H1 (cell line): ENCODE measurements around the gene CTSL. TPM values are rescaled to one million over a fixed set of nuclear protein-coding genes. Genes with fewer than 3 reads are reported as not detected.
A peak's percentile ranks its signal among the peaks of the same experiment; 100 is the strongest.

ENCODE experiments used
- CTCF ChIA-PET: fragments of 300-600 bp; sonication (Branson Sonifier 250); formaldehyde crosslinking; loops from one replicate; lab custom pipeline; 2021; ENCODE audit not compliant: partially characterized antibody; lab: Charles Lee
- POLR2A ChIA-PET: fragments of 300-600 bp; sonication (Branson Sonifier 250); formaldehyde crosslinking; loops from one replicate; lab custom pipeline; 2021; ENCODE audit warnings: inconsistent platforms; ENCODE audit not compliant: partially characterized antibody; lab: Charles Lee
- DNase-seq, 2 experiments: peaks; one replicate each; pipeline versions ENCODE4 v3.0.0 to v3.0.0-alpha.2; 2010 to 2022; ENCODE audit warnings: low spot score in 2 of 2, low read depth in 1 of 2, mixed read lengths in 1 of 2
- FAIRE-seq: peaks from 2 replicates; lab custom pipeline; 2011; peaks lifted over from hg19 to GRCh38; lab: Jason Lieb, UNC
- H2AFZ ChIP-seq: 2 replicates; pipeline ENCODE4 v1.8.1; 2012; ENCODE audit warnings: low read length, inconsistent platforms
- H2AK5ac ChIP-seq: 2 replicates; pipeline ENCODE4 v1.6.1; 2013; ENCODE audit warnings: low read depth, low read length
- H2BK120ac ChIP-seq: replicated peaks from 2 replicates; pipeline ENCODE3; 2013; ENCODE audit warnings: low read depth, low read length, inconsistent platforms
- H2BK12ac ChIP-seq: 2 replicates; pipeline ENCODE4 v1.6.1; 2013; ENCODE audit warnings: low read depth, low read length
- H2BK15ac ChIP-seq: 2 replicates; pipeline ENCODE4 v1.6.1; 2013; ENCODE audit warnings: low read length
- H2BK20ac ChIP-seq: 2 replicates; pipeline ENCODE4 v1.6.1; 2013; ENCODE audit warnings: low read length
- H2BK5ac ChIP-seq: 2 replicates; pipeline ENCODE4 v1.6.1; 2013; ENCODE audit warnings: low read depth, low read length
- H3K14ac ChIP-seq: 2 replicates; pipeline ENCODE4 v1.6.1; 2013; ENCODE audit warnings: inconsistent platforms; ENCODE audit not compliant: insufficient read length
- H3K18ac ChIP-seq: 2 replicates; pipeline ENCODE4 v1.6.1; 2013; ENCODE audit warnings: low read length; ENCODE audit errors: extremely low read depth
- H3K23ac ChIP-seq: 2 replicates; pipeline ENCODE4 v1.6.1; 2013; ENCODE audit warnings: inconsistent platforms; ENCODE audit not compliant: insufficient read length
- H3K23me2 ChIP-seq: 2 replicates; pipeline ENCODE4 v1.6.1; 2013; ENCODE audit warnings: low read depth, low read length
- H3K27ac ChIP-seq: 2 replicates; pipeline ENCODE4 v1.6.1; 2011; ENCODE audit warnings: low read depth, low read length, inconsistent platforms
- H3K27me3 ChIP-seq, 4 experiments: replicated peaks in 1 of 4; 1 replicate in 1 of 4; 2 replicates in 3 of 4; pipeline versions ENCODE4 v1.6.1 to v1.8.1; 2011 to 2013; ENCODE audit warnings: low read length in 3 of 4, mild to moderate bottlenecking in 3 of 4, inconsistent platforms in 2 of 4, mixed read lengths in 2 of 4, moderate library complexity in 1 of 4; ENCODE audit not compliant: control insufficient read depth in 3 of 4, insufficient read depth in 3 of 4; ENCODE audit errors: extremely low read depth in 1 of 4
- H3K36me3 ChIP-seq, 4 experiments: 2 replicates each; pipeline versions ENCODE4 v1.6.1 to v1.8.1; 2011 to 2013; ENCODE audit warnings: mild to moderate bottlenecking in 4 of 4, low read length in 3 of 4, moderate library complexity in 2 of 4, control low read depth in 1 of 4, inconsistent platforms in 1 of 4; ENCODE audit not compliant: insufficient read depth in 4 of 4, control insufficient read depth in 2 of 4
- H3K4ac ChIP-seq: replicated peaks from 2 replicates; pipeline ENCODE3; 2013; ENCODE audit warnings: low read length, low read depth, mixed read lengths, inconsistent platforms; ENCODE audit not compliant: insufficient read length
- H3K4me1 ChIP-seq, 4 experiments: replicated peaks in 1 of 4; 1 replicate in 1 of 4; 2 replicates in 3 of 4; pipeline versions ENCODE4 v1.6.1 to v1.8.1; 2011 to 2013; ENCODE audit warnings: low read length in 3 of 4, inconsistent platforms in 2 of 4, mixed read lengths in 1 of 4; ENCODE audit not compliant: insufficient read depth in 4 of 4, control insufficient read depth in 3 of 4
- H3K4me2 ChIP-seq, 2 experiments: 2 replicates each; pipeline versions ENCODE4 v1.6.1 to v1.8.1; 2011 to 2013; ENCODE audit warnings: low read depth in 2 of 2, low read length in 2 of 2, control low read depth in 1 of 2, inconsistent platforms in 1 of 2, mild to moderate bottlenecking in 1 of 2; ENCODE audit not compliant: insufficient read depth in 1 of 2
- H3K4me3 ChIP-seq, 4 experiments: fragments of 200-600, 300-600 bp in 1 of 4; sonication (generic), shearing (Covaris generic), sonication (Bioruptor Twin) in 1 of 4; 2 replicates each; pipeline versions ENCODE4 v1.5.1 to v1.8.1; 2011 to 2016; ENCODE audit warnings: low read length in 4 of 4, low read depth in 3 of 4, control low read depth in 2 of 4, inconsistent platforms in 2 of 4, mild to moderate bottlenecking in 2 of 4, mixed read lengths in 1 of 4, moderate library complexity in 1 of 4; ENCODE audit not compliant: insufficient read depth in 2 of 4; ENCODE audit errors: extremely low read depth in 1 of 4
- H3K56ac ChIP-seq: replicated peaks from 2 replicates; pipeline ENCODE3; 2013; ENCODE audit warnings: low read depth, mild to moderate bottlenecking, mixed read lengths, low read length, inconsistent platforms; ENCODE audit not compliant: insufficient read length
- H3K79me1 ChIP-seq: 2 replicates; pipeline ENCODE4 v1.6.1; 2013; ENCODE audit warnings: low read depth, low read length, control low read depth
- H3K79me2 ChIP-seq, 2 experiments: 2 replicates each; pipeline versions ENCODE4 v1.6.1 to v1.8.1; 2012 to 2013; ENCODE audit warnings: low read length in 2 of 2, mild to moderate bottlenecking in 2 of 2, inconsistent platforms in 1 of 2; ENCODE audit not compliant: insufficient read depth in 2 of 2, control insufficient read depth in 1 of 2
- H3K9ac ChIP-seq, 4 experiments: replicated peaks in 1 of 4; 1 replicate in 1 of 4; 2 replicates in 3 of 4; pipeline versions ENCODE4 v1.6.1 to v1.8.1; 2011 to 2013; ENCODE audit warnings: low read depth in 3 of 4, low read length in 3 of 4, control low read depth in 2 of 4, mild to moderate bottlenecking in 2 of 4, moderate library complexity in 2 of 4, inconsistent platforms in 1 of 4; ENCODE audit errors: extremely low read depth in 1 of 4
- H3K9me3 ChIP-seq, 2 experiments: 2 replicates each; pipeline versions ENCODE4 v1.6.1 to v1.8.1; 2012 to 2013; ENCODE audit warnings: mild to moderate bottlenecking in 2 of 2, moderate library complexity in 2 of 2, control low read depth in 1 of 2, inconsistent platforms in 1 of 2, low read depth in 1 of 2, low read length in 1 of 2, mixed read lengths in 1 of 2; ENCODE audit not compliant: insufficient read depth in 2 of 2
- H4K20me1 ChIP-seq, 2 experiments: replicated peaks in 1 of 2; 2 replicates each; pipeline versions ENCODE3 to v1.8.1; 2011 to 2013; ENCODE audit warnings: inconsistent platforms in 2 of 2, low read length in 2 of 2, mild to moderate bottlenecking in 1 of 2; ENCODE audit not compliant: insufficient read depth in 2 of 2, control insufficient read depth in 1 of 2
- H4K5ac ChIP-seq: 2 replicates; pipeline ENCODE4 v1.6.1; 2013; ENCODE audit warnings: low read length, low read depth, mixed read lengths, inconsistent platforms; ENCODE audit not compliant: insufficient read length
- H4K8ac ChIP-seq: 2 replicates; pipeline ENCODE4 v1.8.0; 2013; ENCODE audit warnings: mild to moderate bottlenecking, moderate library complexity, low read length, inconsistent platforms; ENCODE audit not compliant: insufficient read depth; ENCODE audit errors: extremely low read depth
- H4K91ac ChIP-seq: replicated peaks from 2 replicates; pipeline ENCODE3; 2013; ENCODE audit warnings: low read length, mixed read lengths, inconsistent platforms; ENCODE audit not compliant: insufficient read length
- CREB1 ChIP-seq: IDR thresholded peaks from 2 replicates; pipeline ENCODE4 v1.6.1; 2012; ENCODE audit warnings: inconsistent platforms
- E2F6 ChIP-seq: IDR thresholded peaks from 2 replicates; pipeline ENCODE4 v1.6.1; 2012; ENCODE audit warnings: inconsistent platforms
- EP300 ChIP-seq, 2 experiments: IDR thresholded peaks; 1 replicate in 1 of 2; 2 replicates in 1 of 2; pipeline ENCODE4 v1.6.1; 2011 to 2012; ENCODE audit warnings: low read depth in 2 of 2, low read length in 2 of 2, mild to moderate bottlenecking in 2 of 2, borderline replicate concordance in 1 of 2, inconsistent platforms in 1 of 2, moderate library complexity in 1 of 2
- FOSL1 ChIP-seq: IDR thresholded peaks from 2 replicates; pipeline ENCODE4 v1.6.1; 2011; ENCODE audit warnings: mild to moderate bottlenecking, low read depth, low read length, moderate library complexity; ENCODE audit not compliant: insufficient read depth
- KDM1A ChIP-seq: fragments of 200-600, 300-600 bp; sonication (generic); IDR thresholded peaks from 2 replicates; pipeline ENCODE4 v1.7.1; 2016; ENCODE audit warnings: mild to moderate bottlenecking, low read length, borderline replicate concordance
- KDM5A ChIP-seq: fragments of 200-600 bp; IDR thresholded peaks from 2 replicates; pipeline ENCODE4 v1.7.1; 2012; ENCODE audit warnings: mild to moderate bottlenecking, low read length, inconsistent platforms, mixed read lengths
- NRF1 ChIP-seq: IDR thresholded peaks from 2 replicates; pipeline ENCODE4 v1.6.1; 2011; ENCODE audit warnings: mild to moderate bottlenecking, low read depth, low read length, improper control_type of control experiment
- RAD21 ChIP-seq, 2 experiments: IDR thresholded peaks in 1 of 2; conservative IDR thresholded peaks in 1 of 2; 2 replicates each; pipeline ENCODE4 v1.6.1; 2011; ENCODE audit warnings: low read depth in 2 of 2, low read length in 2 of 2, improper control_type of control experiment in 1 of 2, inconsistent platforms in 1 of 2, mild to moderate bottlenecking in 1 of 2, moderate library complexity in 1 of 2
- WGBS, 2 experiments: shearing (Covaris generic) in 1 of 2; methylation state at CpG; one replicate each; pipeline versions ENCODE4 v1.1.6 to v1.1.7; 2013 to 2015; ENCODE audit warnings: low lambda C conversion rate in 2 of 2, mixed read lengths in 2 of 2, inconsistent platforms in 1 of 2, low coverage in 1 of 2, missing lambda C conversion rate in 1 of 2; ENCODE audit not compliant: insufficient replicate concordance in 2 of 2, insufficient coverage in 1 of 2, insufficient read length in 1 of 2; ENCODE audit errors: extremely low coverage in 1 of 2, missing lambda C conversion rate in 1 of 2; 5-methylcytosine and 5-hydroxymethylcytosine counted together
- polyA plus RNA-seq, 7 experiments: library from polyadenylated mRNA; depleted of rRNA in 3 of 7; stranded (reverse) in 5 of 7; unstranded in 2 of 7; fragments of >200 nt in 5 of 7; fragments of 200-250 nt in 2 of 7; gene quantifications; 1 replicate in 5 of 7; 2 replicates in 1 of 7; 4 replicates in 1 of 7; pipeline versions ENCODE4 v1.2.1 to v1.2.3, GENCODE V29; 2011 to 2013; ENCODE audit warnings: missing spikeins in 2 of 7, mixed read lengths in 2 of 7
- total RNA-seq: library from RNA; stranded (reverse); fragmentation: NEBNext Ultra II Directional; extraction: Animal tissue kit (Norgen Biotek cat#: 25700); gene quantifications from 2 replicates; pipeline ENCODE4 v1.2.1, GENCODE V29; 2021

The CTSL gene
- total and polyA plus RNA-seq, 2 of the 8 experiments (the other 6 are each of a cell fraction or from before 2014, with no cell fraction given), result 34.2 to 38.2 TPM

DNA sequence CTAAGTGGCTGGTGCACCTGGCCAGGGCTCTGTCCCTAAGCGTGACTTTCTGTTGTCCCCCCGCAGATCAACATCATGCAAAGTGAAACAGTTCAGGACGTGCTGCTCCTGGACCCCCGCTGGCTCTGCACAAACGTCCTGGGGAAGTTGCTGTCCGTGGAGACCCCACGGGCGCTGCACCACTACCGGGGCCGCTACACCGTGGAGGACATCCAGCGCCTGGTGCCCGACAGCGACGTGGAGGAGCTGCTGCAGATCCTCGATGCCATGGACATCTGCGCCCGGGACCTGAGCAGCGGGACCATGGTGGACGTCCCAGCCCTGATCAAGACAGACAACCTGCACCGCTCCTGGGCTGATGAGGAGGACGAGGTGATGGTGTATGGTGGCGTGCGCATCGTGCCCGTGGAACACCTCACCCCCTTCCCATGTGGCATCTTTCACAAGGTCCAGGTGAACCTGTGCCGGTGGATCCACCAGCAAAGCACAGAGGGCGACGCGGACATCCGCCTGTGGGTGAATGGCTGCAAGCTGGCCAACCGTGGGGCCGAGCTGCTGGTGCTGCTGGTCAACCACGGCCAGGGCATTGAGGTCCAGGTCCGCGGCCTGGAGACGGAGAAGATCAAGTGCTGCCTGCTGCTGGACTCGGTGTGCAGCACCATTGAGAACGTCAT lies 19.7 kb upstream of the CTSL start:
- no peak overlapping the region for H3K56ac ChIP-seq
- H3K27me3 ChIP-seq, result no peaks in the 10 kb centered on the region
- ChIA-PET POLR2A (no interaction called here), CTCF (interaction anchor here (1.1 to 1.7 kb wide), 3 partner anchors 12 to 68 kb away, joined by 4 to 5 read pairs (median 5); no protein-coding TSS in a partner anchor)
- no peak overlapping the region for H2AFZ ChIP-seq
- H3K23me2 ChIP-seq, result no peaks in the 10 kb centered on the region
- no peak overlapping the region for H3K14ac ChIP-seq
- no peak overlapping the region for H3K4me3 ChIP-seq
- no peak overlapping the region for H2BK120ac ChIP-seq
- DNase-seq, result no peak
- H3K18ac ChIP-seq, result no peak overlapping the region
- no peak overlapping the region; the same call in 1 of the 2 replicates for H4K8ac ChIP-seq
- H4K20me1 ChIP-seq, result no peaks in the 10 kb centered on the region
- no peak for FAIRE-seq
- no peak overlapping the region for H4K91ac ChIP-seq
- no peak overlapping the region for H3K9ac ChIP-seq
- H2AK5ac ChIP-seq, result no peak overlapping the region
- peaks cover 20 to 61% (median 35%) of the 10 kb centered on the region in 4 experiments for H3K36me3 ChIP-seq
- H2BK12ac ChIP-seq, result no peak overlapping the region
- H2BK5ac ChIP-seq, result peak overlapping the region; percentile 23; the same call in 1 of the 2 replicates
- H2BK20ac ChIP-seq, result no peak overlapping the region
- no peak overlapping the region for H3K4me2 ChIP-seq
- H2BK15ac ChIP-seq, result no peak overlapping the region
- H3K9me3 ChIP-seq, result no peaks in the 10 kb centered on the region
- H4K5ac ChIP-seq, result no peak overlapping the region
- no peak overlapping the region for H3K23ac ChIP-seq
- 0 out of 7 replicates have a peak, but pooled peaks cover 0 to 4% (median 0%) of the 10 kb centered on the region in 4 experiments for H3K4me1 ChIP-seq
- no peaks in the 10 kb centered on the region for H3K79me1 ChIP-seq
- 94% methylated on average over 39 of the region's 39 CpGs; no CpG with 5 or more reads in 1 of the 2 experiments for WGBS, 2 experiments
- no peak overlapping the region for H3K27ac ChIP-seq
- no peak overlapping the region for H3K4ac ChIP-seq
- H3K79me2 ChIP-seq, result no peaks in the 10 kb centered on the region
- TF ChIP-seq RAD21 (IDR thresholded peaks at IDR 0.05 in 1 of 2, conservative IDR thresholded peaks at IDR 0.05 in 1 of 2; ENCODE audit: low read depth in 2 of 2, low read length in 2 of 2) (no peak), NRF1 (no peak), KDM5A (no peak), EP300 (IDR thresholded peaks at IDR 0.05; ENCODE audit: borderline replicate concordance in 1 of 2, low read depth in 2 of 2, low read length in 2 of 2) (no peak), KDM1A (no peak), CREB1 (no peak), FOSL1 (no peak), E2F6 (no peak)
